Right hindlimb (tissue), 1 donor: ENCODE data around the gene STK26.
"Not testable (repeated sequence)": the region's sequence is repeated elsewhere in the genome, so short reads cannot be mapped to it uniquely, and the experiment has no call there.

Experiments used
- DNase-seq: peaks from one replicate; pipeline ENCODE4 v3.0.0-alpha.2; 2018

STK26 gene

GRCh38 chrX:132098704-132099103, 75.6 kb downstream of the STK26 start:
- not testable (repeated sequence) for DNase-seq

- DNase-seq: no peak
These were observed 78.1 kb downstream of the STK26 start for GRCh38 chrX:132101206-132101605.

- no peak for DNase-seq
These were observed 78.7 kb downstream of the STK26 start for GRCh38 chrX:132101799-132102198.

- no peak for DNase-seq
These were observed 84.2 kb downstream of the STK26 start for GRCh38 chrX:132107291-132107690.

- no peak for DNase-seq
These were observed 91.5 kb downstream of the STK26 start for GRCh38 chrX:132114607-132115006.

- no peak for DNase-seq
These were observed 92.7 kb downstream of the STK26 start for GRCh38 chrX:132115792-132116191.

- no peak for DNase-seq
These were observed 95.3 kb downstream of the STK26 start for GRCh38 chrX:132118358-132118757.

GRCh38 chrX:132119283-132119682, 96.2 kb downstream of the STK26 start:
- DNase-seq: no peak

GRCh38 chrX:132119821-132120515, 96.9 kb downstream of the STK26 start:
- DNase-seq: no peak

GRCh38 chrX:132120913-132121312, 97.8 kb downstream of the STK26 start:
- no peak for DNase-seq
